HG03457 (cell line): ENCODE data around the gene HAPLN3.

Source experiments
- ATAC-seq: cut with Tn5 transposase; IDR thresholded peaks from one replicate; pipeline ENCODE4 v1.9.1; 2021; ENCODE audit warnings: moderate number of reproducible peaks; ENCODE audit not compliant: unreplicated experiment

Gene HAPLN3

GRCh38 chr15:88897142-88897455 is 1.8 kb upstream of the HAPLN3 start:
- no peak for ATAC-seq

DNA sequence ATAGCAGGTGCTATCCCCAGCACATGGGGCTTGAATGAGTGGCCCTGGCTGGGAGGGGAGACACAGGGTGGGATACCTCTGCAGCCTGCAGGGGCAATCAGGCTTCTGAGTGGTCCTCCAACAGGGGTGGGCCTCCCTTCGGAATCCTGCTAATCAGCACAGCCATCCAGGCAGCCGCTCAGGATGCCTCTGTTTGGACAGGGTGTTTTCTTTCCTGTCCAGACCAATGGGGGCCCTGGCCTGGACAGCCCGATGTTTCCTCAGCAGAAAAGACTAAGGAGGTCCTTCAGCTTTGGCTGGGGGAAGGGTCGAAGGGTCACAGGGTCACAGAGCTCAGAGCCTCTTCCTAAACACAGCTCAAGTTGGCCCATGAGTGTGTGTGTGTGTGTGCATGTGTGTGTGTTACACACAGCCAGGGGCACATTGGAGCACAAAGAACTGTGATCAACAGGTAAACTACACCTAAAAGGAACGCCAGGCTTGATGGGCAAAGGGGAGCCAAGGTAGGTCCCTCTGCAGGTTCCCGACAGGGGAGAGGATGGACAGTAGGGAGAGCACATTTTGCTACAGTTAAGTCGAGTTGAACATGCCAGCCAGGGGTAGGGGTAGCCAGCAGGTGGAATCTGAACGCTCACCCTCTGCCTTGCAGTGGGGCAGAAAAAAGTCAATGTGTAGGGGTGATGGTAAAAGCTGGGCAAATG is 1.1 kb upstream of the HAPLN3 start:
- ATAC-seq = no peak

DNA sequence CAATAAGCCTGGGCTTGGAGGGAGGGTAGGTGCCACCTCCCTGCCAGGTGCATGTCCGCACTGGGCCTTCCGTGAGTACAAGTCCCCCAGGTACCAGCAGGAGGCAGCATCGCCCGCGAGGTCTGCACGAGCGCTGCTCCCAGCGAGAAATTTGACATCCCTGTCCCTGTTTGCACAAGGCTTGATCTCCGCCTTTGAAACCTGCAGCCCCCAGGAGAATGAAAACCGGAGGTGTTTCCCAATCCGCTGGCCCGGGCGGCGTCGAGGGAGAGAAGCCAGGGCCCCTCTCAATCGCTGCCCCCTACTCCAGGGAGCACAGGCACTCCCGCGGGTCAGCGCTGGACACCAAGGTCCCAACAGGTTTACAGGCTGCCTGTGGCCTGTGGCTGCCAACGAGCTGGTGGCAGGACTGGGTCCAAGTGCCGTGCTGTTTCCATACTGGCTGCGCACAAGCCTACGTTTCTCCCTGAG is 961 bp downstream of the HAPLN3 start:
- ATAC-seq = no peak

DNA sequence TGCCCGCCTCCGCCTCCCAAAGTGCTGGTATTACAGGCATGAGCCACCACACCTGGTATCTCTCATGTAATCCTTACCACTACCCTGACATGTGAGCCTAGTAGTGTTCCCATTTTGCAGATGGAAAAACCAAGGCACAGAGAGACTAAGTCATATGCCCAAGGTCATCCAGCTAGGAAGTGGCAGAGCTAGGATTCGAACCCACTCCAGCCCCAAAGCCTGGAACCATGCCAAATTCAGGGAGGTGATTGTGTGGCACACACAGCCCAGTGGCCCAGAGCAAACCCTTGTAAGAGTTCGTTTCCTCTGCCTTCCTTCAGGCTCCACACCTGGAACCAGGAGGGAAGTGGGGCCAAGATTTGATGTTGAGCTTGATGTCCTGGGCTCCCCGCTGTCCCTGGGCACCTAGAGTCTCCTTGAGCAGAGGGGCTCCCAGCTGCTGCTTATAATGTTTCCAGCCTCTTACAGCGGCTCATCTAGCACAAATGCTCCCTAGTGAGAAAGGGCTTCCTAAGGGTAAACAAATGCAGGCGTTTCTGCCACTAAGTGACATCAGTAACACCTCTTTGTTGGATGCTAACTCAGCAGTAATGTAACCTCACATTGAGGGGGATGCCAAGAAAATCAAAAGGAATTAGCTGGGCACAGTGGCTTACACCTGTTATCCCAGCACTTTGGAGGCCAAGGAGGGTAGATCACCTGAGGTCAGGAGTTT is 3.6 kb downstream of the HAPLN3 start:
- no peak for ATAC-seq

DNA sequence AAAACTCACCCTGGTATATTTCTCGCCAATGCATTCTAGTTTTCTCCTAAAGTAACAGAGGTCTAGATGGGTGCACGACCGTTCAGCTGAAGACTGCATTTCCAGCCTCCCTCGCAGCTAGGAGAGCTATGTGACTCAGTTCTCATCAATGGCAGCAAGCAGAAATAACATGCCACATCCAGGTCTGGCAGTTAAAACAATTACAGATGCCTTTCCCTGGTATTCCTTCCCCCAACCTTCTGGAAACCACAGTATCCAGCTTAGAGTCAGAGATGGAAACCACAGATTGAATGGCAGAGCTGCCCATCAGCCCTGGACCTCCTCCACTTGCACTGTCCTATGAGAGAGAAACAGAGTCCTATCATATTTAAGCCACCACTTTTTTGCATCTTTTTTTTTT is 4.8 kb downstream of the HAPLN3 start:
- ATAC-seq = no peak

DNA sequence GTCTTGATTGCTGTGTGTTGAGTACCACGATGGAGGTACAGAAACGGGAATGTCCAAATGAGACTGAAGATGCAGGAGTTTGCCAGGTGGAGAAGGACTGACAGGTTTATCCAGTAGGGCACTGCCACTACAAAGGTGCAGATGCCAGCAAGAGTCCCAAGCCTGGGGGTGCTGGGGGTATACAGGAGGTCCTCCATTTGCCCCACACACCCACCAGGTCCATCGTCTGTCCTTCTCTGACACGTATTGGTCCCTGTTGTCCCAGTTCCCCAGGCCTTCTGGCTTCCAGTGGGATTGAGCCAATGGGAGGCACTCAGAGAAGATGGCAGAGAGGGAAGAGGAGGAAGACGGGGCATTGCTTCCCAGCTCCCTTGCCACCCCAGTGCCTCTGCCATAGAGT is 6.6 kb downstream of the HAPLN3 start:
- no peak for ATAC-seq

DNA sequence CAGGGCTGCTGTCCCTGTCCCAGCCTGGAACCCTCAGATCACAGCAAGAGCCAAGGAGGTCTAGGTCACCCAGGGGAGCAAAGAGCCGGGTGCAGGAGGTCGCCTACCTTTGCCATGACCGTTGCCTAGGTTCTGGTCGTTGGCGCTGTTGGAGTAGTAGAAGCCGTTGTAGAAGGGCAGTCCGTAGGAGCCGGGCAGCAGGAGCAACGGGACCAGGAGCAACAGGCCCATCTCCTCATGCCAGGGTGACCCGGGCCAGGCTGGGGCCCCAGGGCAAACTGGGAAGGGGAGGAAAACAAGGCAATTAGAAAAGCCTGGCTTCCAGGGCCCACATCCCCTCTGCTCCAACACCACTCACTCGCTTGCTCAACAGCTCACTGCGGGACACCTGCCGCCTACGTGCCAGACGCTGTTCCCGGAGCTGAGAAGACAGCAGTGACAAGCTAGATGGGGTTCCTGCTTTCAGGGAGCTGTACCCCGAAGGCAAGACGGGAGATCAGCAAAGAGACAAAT is 8.2 kb downstream of the HAPLN3 start:
- no peak for ATAC-seq

GRCh38 chr15:88882785-88883184 is 12.6 kb downstream of the HAPLN3 start:
- no peak for ATAC-seq

- no peak for ATAC-seq
These were observed 13.6 kb downstream of the HAPLN3 start for GRCh38 chr15:88881775-88882174.

GRCh38 chr15:88880944-88881740 is 14.2 kb downstream of the HAPLN3 start:
- no peak for ATAC-seq

GRCh38 chr15:88878720-88879184 is 16.6 kb downstream of the HAPLN3 start:
- ATAC-seq = no peak

- no peak for ATAC-seq
These were observed 17.4 kb downstream of the HAPLN3 start for GRCh38 chr15:88877906-88878305.

DNA sequence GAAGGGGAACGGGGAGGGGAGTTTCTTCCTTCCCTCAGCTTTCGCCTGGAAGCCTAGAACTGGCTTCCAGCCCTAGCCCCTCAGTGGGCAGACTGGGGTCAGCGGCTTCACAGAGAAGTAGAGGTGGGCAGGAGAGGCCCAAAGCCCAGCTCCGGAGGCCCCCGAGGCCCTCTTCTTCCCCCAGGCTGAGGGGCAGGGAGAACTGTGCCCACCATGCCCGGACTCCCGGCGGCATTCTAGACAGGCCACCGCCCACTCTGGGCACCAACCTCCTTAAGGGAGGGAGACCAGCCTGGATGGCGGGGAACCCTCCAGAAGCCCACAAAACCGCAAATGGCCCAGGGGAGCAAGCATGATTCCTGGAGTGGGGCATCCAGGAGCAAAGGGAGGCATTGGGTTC is 17.9 kb downstream of the HAPLN3 start:
- no peak for ATAC-seq

DNA sequence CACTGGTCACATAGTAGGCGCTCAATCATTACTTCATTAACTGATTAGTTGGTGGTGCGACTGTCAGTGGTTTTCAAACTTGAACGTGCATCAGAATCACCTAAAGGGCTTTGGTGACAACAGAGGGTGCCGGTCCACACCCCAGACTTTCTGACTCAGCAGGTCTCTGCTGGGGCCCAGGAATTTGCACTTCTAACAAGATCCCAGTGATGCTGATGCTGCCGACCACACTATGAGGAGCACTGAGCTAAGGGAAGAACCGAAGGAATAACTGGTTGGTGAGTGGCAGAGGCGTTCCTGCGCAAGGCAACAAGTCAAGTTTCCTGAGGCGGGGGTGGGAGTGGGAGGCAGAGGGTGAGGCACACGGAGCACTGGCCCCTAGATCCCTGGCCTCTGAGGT is 18.8 kb downstream of the HAPLN3 start:
- ATAC-seq = no peak

GRCh38 chr15:88874684-88875083 is 20.7 kb downstream of the HAPLN3 start:
- no peak for ATAC-seq

DNA sequence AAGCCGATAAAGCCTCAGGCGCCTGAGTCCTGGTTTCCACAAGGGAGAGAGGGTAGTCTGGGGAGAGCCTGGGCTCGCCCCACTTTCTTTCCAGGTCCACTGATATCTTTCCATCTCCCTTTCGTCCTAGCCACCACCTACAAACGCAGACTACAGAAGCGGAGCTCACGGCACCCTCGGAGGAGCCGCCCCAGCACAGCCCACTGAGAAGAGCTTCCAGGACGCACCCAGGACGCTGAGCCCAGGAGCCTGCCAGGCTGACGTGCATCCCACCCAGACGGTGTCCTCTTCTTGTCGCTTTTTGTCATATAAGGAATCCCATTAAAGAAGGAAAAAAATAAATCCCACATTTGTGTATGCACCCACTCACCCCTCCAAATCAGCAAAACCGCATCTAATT is 21.1 kb downstream of the HAPLN3 start:
- ATAC-seq = no peak

DNA sequence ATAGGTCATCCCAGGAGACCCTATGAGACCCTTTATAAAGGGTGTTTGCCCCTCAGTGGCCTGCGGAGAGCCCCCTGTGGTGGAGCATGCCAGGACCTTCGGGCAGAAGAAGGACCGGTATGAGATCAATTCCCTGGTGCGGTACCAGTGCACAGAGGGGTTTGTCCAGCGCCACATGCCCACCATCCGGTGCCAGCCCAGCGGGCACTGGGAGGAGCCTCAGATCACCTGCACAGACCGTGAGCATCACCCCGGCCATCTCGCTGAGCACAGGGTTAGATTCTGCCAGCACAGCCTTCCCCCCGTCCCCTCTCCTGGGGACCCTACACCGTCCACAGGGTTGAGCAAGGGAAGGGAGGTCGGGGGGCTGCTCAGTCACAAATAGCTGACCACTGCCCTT is 21.6 kb downstream of the HAPLN3 start:
- no peak for ATAC-seq

DNA sequence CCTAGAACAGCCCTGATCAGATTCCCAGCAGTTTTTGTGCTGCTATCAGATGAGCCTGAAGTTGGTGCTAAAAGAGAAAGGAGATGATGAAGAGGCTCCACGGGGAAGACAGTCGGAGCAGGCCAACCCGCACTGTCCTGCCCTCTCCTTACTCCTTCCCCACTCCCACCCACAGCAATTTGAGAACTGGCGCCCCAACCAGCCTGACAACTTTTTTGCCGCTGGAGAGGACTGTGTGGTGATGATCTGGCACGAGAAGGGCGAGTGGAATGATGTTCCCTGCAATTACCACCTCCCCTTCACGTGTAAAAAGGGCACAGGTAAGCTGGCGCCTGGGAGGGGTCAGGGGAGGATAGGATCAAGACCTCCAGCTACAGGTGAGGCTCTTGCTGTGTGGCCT is 22.6 kb downstream of the HAPLN3 start:
- no peak for ATAC-seq

- ATAC-seq = no peak
These were observed 23.2 kb downstream of the HAPLN3 start for GRCh38 chr15:88872106-88872505.

- ATAC-seq = no peak
These were observed 24.0 kb downstream of the HAPLN3 start for GRCh38 chr15:88871313-88871712.

DNA sequence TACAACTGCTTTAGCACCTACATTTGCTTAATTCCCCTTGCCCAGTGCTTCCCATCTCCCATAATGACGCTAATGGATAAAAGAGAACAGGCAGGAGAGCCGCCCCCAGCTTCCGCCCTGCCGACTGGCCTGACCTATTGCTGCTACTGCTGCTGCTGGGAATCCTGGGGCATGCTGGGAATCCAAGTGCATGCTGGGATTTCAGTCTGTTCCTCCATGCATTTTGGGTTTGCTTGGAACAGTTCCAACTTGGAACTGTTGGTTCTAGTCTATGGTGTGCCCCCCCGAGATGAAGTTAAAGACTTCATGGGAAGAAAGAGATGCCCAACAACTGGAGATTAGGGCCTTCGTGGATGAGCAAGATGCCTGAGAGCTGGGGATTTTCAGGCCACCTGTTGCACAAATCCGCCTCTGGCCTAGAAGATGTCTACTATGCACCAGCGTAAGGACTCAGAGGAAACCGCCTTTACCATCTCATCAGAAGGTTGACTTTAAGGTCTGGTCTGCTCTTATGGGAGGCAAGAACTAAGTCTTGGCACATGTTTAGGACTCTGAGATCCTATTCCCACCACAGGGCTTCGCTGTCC is 29.0 kb downstream of the HAPLN3 start:
- no peak for ATAC-seq
